HEK293 (cell line): ENCODE data around the gene NDUFB11.
"Not testable (repeated sequence)": the region's sequence is repeated elsewhere in the genome, so short reads cannot be mapped to it uniquely, and the experiment has no call there.

Source experiments
- CTCF ChIA-PET: fragments of 350-600 bp; formaldehyde crosslinking; extraction: SDS; loops from one replicate; lab custom pipeline; 2021; ENCODE audit warnings: antibody characterized with exemption; lab: Yijun Ruan, JAX
- POLR2A ChIA-PET: fragments of 300-600 bp; formaldehyde crosslinking; extraction: SDS; loops from one replicate; lab custom pipeline; 2020; ENCODE audit warnings: antibody characterized with exemption, inconsistent platforms; lab: Yijun Ruan, JAX
- H3K27ac ChIP-seq: fragments of 200-500 bp; sonication (Bioruptor generic); 2 replicates; pipeline ENCODE4 v1.5.1; 2014; ENCODE audit warnings: low read depth, low read length, control low read depth, inconsistent platforms; ENCODE audit errors: extremely low read depth
- H3K36me3 ChIP-seq, 2 experiments: fragments of 200-500 bp in 1 of 2; sonication (Bioruptor generic) in 1 of 2; 1 replicate in 1 of 2; 2 replicates in 1 of 2; pipeline ENCODE4 v1.5.1; 2014 to 2017; ENCODE audit warnings: inconsistent platforms in 2 of 2, low read length in 2 of 2; ENCODE audit not compliant: control insufficient read depth in 2 of 2, insufficient read depth in 1 of 2
- H3K4me1 ChIP-seq: fragments of 200-500 bp; sonication (Bioruptor generic); 2 replicates; pipeline ENCODE4 v1.5.1; 2014; ENCODE audit warnings: mild to moderate bottlenecking, low read length, inconsistent platforms; ENCODE audit not compliant: control insufficient read depth, insufficient read depth
- H3K4me3 ChIP-seq: 2 replicates; pipeline ENCODE4 v1.5.1; 2011; ENCODE audit warnings: low read depth, mild to moderate bottlenecking, control low read depth, low read length, moderate library complexity
- H3K9me3 ChIP-seq: fragments of 200-500 bp; sonication (Bioruptor generic); 2 replicates; pipeline ENCODE4 v1.5.1; 2014; ENCODE audit warnings: low read depth, low read length, inconsistent platforms; ENCODE audit not compliant: control insufficient read depth, insufficient read depth
- HOXD13 ChIP-seq: sonication (generic); formaldehyde crosslinking; IDR thresholded peaks from 2 replicates; pipeline ENCODE4 v1.8.0; 2022; ENCODE audit warnings: missing genetic modification reagents, borderline replicate concordance
- KLF17 ChIP-seq: fragments of 450-650 bp; formaldehyde crosslinking; IDR thresholded peaks from 2 replicates; pipeline ENCODE4 v1.5.1; 2016; ENCODE audit warnings: missing biosample characterization, missing genetic modification characterization
- KLF8 ChIP-seq: fragments of 450-650 bp; formaldehyde crosslinking; IDR thresholded peaks from 2 replicates; pipeline ENCODE4 v1.5.1; 2016; ENCODE audit warnings: missing biosample characterization, missing genetic modification characterization
- PATZ1 ChIP-seq: fragments of 450-650 bp; formaldehyde crosslinking; IDR thresholded peaks from 2 replicates; pipeline ENCODE4 v1.5.1; 2016; ENCODE audit warnings: missing biosample characterization, missing genetic modification characterization
- SP3 ChIP-seq: fragments of 450-650 bp; formaldehyde crosslinking; IDR thresholded peaks from 2 replicates; pipeline ENCODE4 v1.5.1; 2016; ENCODE audit warnings: missing biosample characterization, missing genetic modification characterization
- TRIM28 ChIP-seq: IDR thresholded peaks from 2 replicates; pipeline ENCODE4 v1.6.1; 2011; ENCODE audit warnings: low read length, control low read depth, borderline replicate concordance
- YY1 ChIP-seq: fragments of 450-650 bp; formaldehyde crosslinking; IDR thresholded peaks from 2 replicates; pipeline ENCODE4 v1.5.1; 2018; ENCODE audit warnings: missing biosample characterization, missing genetic modification characterization
- ZEB2 ChIP-seq: fragments of 450-650 bp; formaldehyde crosslinking; IDR thresholded peaks from 2 replicates; pipeline ENCODE4 v1.5.1; 2016; ENCODE audit warnings: missing biosample characterization, missing genetic modification characterization
- ZNF155 ChIP-seq: fragments of 450-650 bp; formaldehyde crosslinking; IDR thresholded peaks from 2 replicates; pipeline ENCODE4 v1.5.1; 2016; ENCODE audit warnings: missing biosample characterization, missing genetic modification characterization
- ZNF350 ChIP-seq: fragments of 450-650 bp; formaldehyde crosslinking; IDR thresholded peaks from 2 replicates; pipeline ENCODE4 v1.5.0; 2017; ENCODE audit warnings: missing biosample characterization, mild to moderate bottlenecking, missing genetic modification characterization
- ZNF366 ChIP-seq: fragments of 450-650 bp; formaldehyde crosslinking; conservative IDR thresholded peaks from 2 replicates; pipeline ENCODE4 v1.5.1; 2016; ENCODE audit warnings: missing biosample characterization, missing genetic modification characterization
- ZNF391 ChIP-seq: fragments of 450-650 bp; formaldehyde crosslinking; IDR thresholded peaks from 2 replicates; pipeline ENCODE4 v1.5.1; 2016; ENCODE audit warnings: low read depth, missing biosample characterization, missing genetic modification characterization, borderline replicate concordance
- ZNF394 ChIP-seq: fragments of 450-650 bp; formaldehyde crosslinking; IDR thresholded peaks from 2 replicates; pipeline ENCODE4 v1.5.1; 2016; ENCODE audit warnings: missing biosample characterization, missing genetic modification characterization, mild to moderate bottlenecking, moderate library complexity, borderline replicate concordance
- ZNF501 ChIP-seq: fragments of 450-650 bp; formaldehyde crosslinking; IDR thresholded peaks from 2 replicates; pipeline ENCODE4 v1.5.1; 2016; ENCODE audit warnings: missing biosample characterization, missing genetic modification characterization
- ZNF518A ChIP-seq: fragments of 450-650 bp; formaldehyde crosslinking; conservative IDR thresholded peaks from 2 replicates; pipeline ENCODE4 v1.5.1; 2016; ENCODE audit warnings: low read depth, missing biosample characterization, missing genetic modification characterization

Gene NDUFB11

GRCh38 chrX:47129157-47129898, 15.2 kb downstream of the NDUFB11 start (continued):
- TF ChIP-seq TRIM28 (0 out of 2 replicates have a peak, but pooled peaks have one; percentile 36), ZNF518A (peak; percentile 58), ZNF155 (no peak), ZNF350 (peak; percentile 98), ZNF394 (tag by site-specific recombination) (0 out of 2 replicates have a peak, but pooled peaks have one; percentile 47), KLF8 (tag by site-specific recombination) (peak; percentile 41; the same call in 1 of the 2 replicates), PATZ1 (tag by site-specific recombination) (0 out of 2 replicates have a peak, but pooled peaks have one; percentile 44), ZNF391 (tag by site-specific recombination) (peak; percentile 43; the same call in 1 of the 2 replicates), ZNF501 (tag by site-specific recombination) (peak; percentile 71; the same call in 1 of the 2 replicates), HOXD13 (no peak), ZEB2 (tag by site-specific recombination) (peak; percentile 59), KLF17 (tag by site-specific recombination) (peak; percentile 48; the same call in 1 of the 2 replicates), YY1 (tag by site-specific recombination) (peak; percentile 22; the same call in 1 of the 2 replicates), SP3 (tag by site-specific recombination) (peak; percentile 89)

GRCh38 chrX:47124466-47124865, 20.0 kb downstream of the NDUFB11 start:
- H3K4me1 ChIP-seq, POLR2A ChIA-PET, H3K27ac ChIP-seq: not testable (repeated sequence)
- CTCF ChIA-PET: interaction anchor here (0.7 to 1.6 kb wide), 3 partner anchors 17 to 63 kb away, joined by 3 to 5 read pairs (median 3); no protein-coding TSS in a partner anchor
- TF ChIP-seq ZNF366 (tag by site-specific recombination): peak; percentile 93
- TF ChIP-seq, all 188 proteins: peak for 1; not testable (repeated sequence) for 187
- H3K4me3 ChIP-seq, H3K9me3 ChIP-seq, H3K36me3 ChIP-seq: not testable (repeated sequence)

GRCh38 chrX:47116551-47117110, 27.9 kb downstream of the NDUFB11 start:
- CTCF ChIA-PET: interaction anchor here (0.6 to 1.1 kb wide), 3 partner anchors 16 to 286 kb away, joined by 3 read pairs; no protein-coding TSS in a partner anchor
- H3K9me3 ChIP-seq, H3K36me3 ChIP-seq, H3K4me1 ChIP-seq, POLR2A ChIA-PET, H3K4me3 ChIP-seq, H3K27ac ChIP-seq: not testable (repeated sequence)
